ENCODE measurements around the gene CT55.
"Not testable (repeated sequence)": the region's sequence is repeated elsewhere in the genome, so short reads cannot be mapped to it uniquely, and the experiment has no call there.

Gene CT55

GRCh38 chrX:135170877-135171519 lies at the start of gene CT55:
Gene CT55, minus strand, starts transcription at chrX:135171398. Its CDS starts 227 bp downstream, at chrX:135171171.
- intact Hi-C loops (cut with DNase I) = no loop called here
- DNase-seq = peak in 1 of 10 donors; percentile 77

- intact Hi-C loops (cut with DNase I) = no loop called here
Measured at GRCh38 chrX:135213200-135213844, 42.1 kb upstream of the CT55 start.

GRCh38 chrX:135206427-135206826 lies 35.2 kb upstream of the CT55 start:
- DNase-seq = peak in 6 of 10 donors; percentile 11 to 84 (median 46)
- intact Hi-C loops (cut with DNase I) = not testable (repeated sequence)

More at GRCh38 chrX:135213200-135213844, 42.1 kb upstream of the CT55 start:
- DNase-seq = no peak

GRCh38 chrX:135200297-135200696 lies 29.1 kb upstream of the CT55 start:
- DNase-seq = no peak
- intact Hi-C loops (cut with DNase I) = no loop called here

- peak in 1 of 10 donors; percentile 73 for DNase-seq
- intact Hi-C loops (cut with DNase I) = no loop called here
Measured at GRCh38 chrX:135194684-135195083, 23.5 kb upstream of the CT55 start.

- intact Hi-C loops (cut with DNase I) = no loop called here
- no peak for DNase-seq
Measured at GRCh38 chrX:135193740-135194139, 22.5 kb upstream of the CT55 start.

- DNase-seq = no peak
- intact Hi-C loops (cut with DNase I) = no loop called here
Measured at GRCh38 chrX:135191838-135192237, 20.6 kb upstream of the CT55 start.

GRCh38 chrX:135185795-135186443 lies 14.7 kb upstream of the CT55 start:
- DNase-seq = peak in 4 of 10 donors; percentile 5 to 82 (median 14)
- intact Hi-C loops (cut with DNase I) = no loop called here

- intact Hi-C loops (cut with DNase I) = no loop called here
- DNase-seq = no peak
Measured at GRCh38 chrX:135178636-135179035, 7.4 kb upstream of the CT55 start.

GRCh38 chrX:135170468-135170867 lies 730 bp downstream of the CT55 start:
- intact Hi-C loops (cut with DNase I) = no loop called here
- DNase-seq = no peak

- intact Hi-C loops (cut with DNase I) = not testable (repeated sequence)
Measured at GRCh38 chrX:135169534-135169933, 1.7 kb downstream of the CT55 start.

GRCh38 chrX:135168486-135168885 lies 2.7 kb downstream of the CT55 start:
- DNase-seq = no peak
- intact Hi-C loops (cut with DNase I) = no loop called here

More at GRCh38 chrX:135169534-135169933, 1.7 kb downstream of the CT55 start:
- not testable (repeated sequence) for DNase-seq

- intact Hi-C loops (cut with DNase I); DNase-seq: not testable (repeated sequence)
Measured at GRCh38 chrX:135154688-135155087, 16.5 kb downstream of the CT55 start.

- not testable (repeated sequence) for DNase-seq
Measured at GRCh38 chrX:135126145-135126544, 45.1 kb downstream of the CT55 start.

GRCh38 chrX:135120056-135120576 lies 51.1 kb downstream of the CT55 start, which contains the start of gene ETDB:
Gene ETDB, minus strand, starts transcription at chrX:135120526. Its CDS starts 1,265 bp downstream, at chrX:135119261.
- intact Hi-C loops (cut with DNase I); DNase-seq: not testable (repeated sequence)

More at GRCh38 chrX:135126145-135126544, 45.1 kb downstream of the CT55 start:
- intact Hi-C loops (cut with DNase I) = not testable (repeated sequence)

- DNase-seq; intact Hi-C loops (cut with DNase I): not testable (repeated sequence)
Measured at GRCh38 chrX:135116064-135116463, 55.1 kb downstream of the CT55 start.

- intact Hi-C loops (cut with DNase I) = no loop called here
- DNase-seq = no peak
Measured at GRCh38 chrX:135114392-135114791, 56.8 kb downstream of the CT55 start.

GRCh38 chrX:135112743-135113142 lies 58.5 kb downstream of the CT55 start:
- intact Hi-C loops (cut with DNase I) = no loop called here
- DNase-seq = peak in 2 of 10 donors; percentile 43 to 65

GRCh38 chrX:135112096-135112729 lies 59.0 kb downstream of the CT55 start:
- DNase-seq = no peak
- intact Hi-C loops (cut with DNase I) = no loop called here

- intact Hi-C loops (cut with DNase I) = no loop called here
- no peak for DNase-seq
Measured at GRCh38 chrX:135109554-135109953, 61.6 kb downstream of the CT55 start.

Data from posterior cingulate gyrus (tissue), 11 donors.